ENCODE measurements around the gene AMDHD2. TPM values are rescaled to one million over a fixed set of nuclear protein-coding genes. Genes with fewer than 3 reads are reported as not detected.
"Not testable (repeated sequence)": the region's sequence is repeated elsewhere in the genome, so short reads cannot be mapped to it uniquely, and the experiment has no call there.

AMDHD2 gene
- 9.8 TPM for polyA plus RNA-seq (2013, experiment 1 of 2; ENCODE audit: insufficient read length)
- polyA plus RNA-seq (2013, experiment 2 of 2; ENCODE audit: insufficient read length) = 11.2 TPM

GRCh38 chr16:2520097-2520783 is at the start of gene AMDHD2:
AMDHD2 (plus strand) TSS chr16:2520371; CDS start chr16:2520459, 88 bp downstream.
- DNase-seq = peak; percentile 92

- peak; percentile 24 for DNase-seq
Measured at GRCh38 chr16:2470603-2471015, 49.6 kb upstream of the AMDHD2 start.

GRCh38 chr16:2471016-2471652 is 49.0 kb upstream of the AMDHD2 start, which contains the start of gene NTN3:
NTN3 (plus strand) TSS chr16:2471297; CDS start chr16:2471702, 405 bp downstream.
- peak; percentile 37 for DNase-seq

GRCh38 chr16:2471653-2472487 is 48.3 kb upstream of the AMDHD2 start:
- DNase-seq = no peak

- DNase-seq = no peak
Measured at GRCh38 chr16:2472488-2472864, 47.7 kb upstream of the AMDHD2 start.

- DNase-seq = no peak
Measured at GRCh38 chr16:2472885-2473445, 47.2 kb upstream of the AMDHD2 start.

- no peak for DNase-seq
Measured at GRCh38 chr16:2473446-2473926, 46.7 kb upstream of the AMDHD2 start.

- peak; percentile 48 for DNase-seq
Measured at GRCh38 chr16:2473999-2474876, 45.9 kb upstream of the AMDHD2 start.

GRCh38 chr16:2474877-2475412 is 45.2 kb upstream of the AMDHD2 start, which contains the start of gene TBC1D24:
TBC1D24 (plus strand) TSS chr16:2475127; CDS start chr16:2496149, 21,022 bp downstream.
- peak; percentile 87 for DNase-seq

- DNase-seq = no peak
Measured at GRCh38 chr16:2475413-2476344, 44.5 kb upstream of the AMDHD2 start.

- no peak for DNase-seq
Measured at GRCh38 chr16:2476345-2476720, 43.8 kb upstream of the AMDHD2 start.

- no peak for DNase-seq
Measured at GRCh38 chr16:2476741-2477140, 43.4 kb upstream of the AMDHD2 start.

- DNase-seq = no peak
Measured at GRCh38 chr16:2477327-2477726, 42.8 kb upstream of the AMDHD2 start.

GRCh38 chr16:2478279-2478678 is 41.9 kb upstream of the AMDHD2 start:
- no peak for DNase-seq

GRCh38 chr16:2479996-2480395 is 40.2 kb upstream of the AMDHD2 start:
- DNase-seq = not testable (repeated sequence)

GRCh38 chr16:2480948-2481347 is 39.2 kb upstream of the AMDHD2 start:
- DNase-seq = no peak

GRCh38 chr16:2481676-2482075 is 38.5 kb upstream of the AMDHD2 start:
- DNase-seq = no peak

- no peak for DNase-seq
Measured at GRCh38 chr16:2482249-2482648, 37.9 kb upstream of the AMDHD2 start.

- peak; percentile 56 for DNase-seq
Measured at GRCh38 chr16:2482708-2483534, 37.2 kb upstream of the AMDHD2 start.

Measured in fibroblast of skin of scalp (primary cell).